Calu3 (cell line): ENCODE measurements around the gene SYN1. TPM values are rescaled to one million over a fixed set of nuclear protein-coding genes. Genes with fewer than 3 reads are reported as not detected.

Experiments used
- BruUV-seq: library from RNA; stranded (reverse); fragments of 400-500 nt; replicated peaks from 2 replicates; lab custom pipeline; 2021; lab: Mats Ljungman, UMichigan
- CTCF ChIA-PET: fragments of 300-600 bp; sonication (Branson Sonifier 250); formaldehyde crosslinking; loops from one replicate; lab custom pipeline; 2022; ENCODE audit warnings: antibody characterized with exemption; lab: Charles Lee
- DNase-seq: peaks from one replicate; pipeline ENCODE4 v3.0.0; 2022
- H3K27ac Mint-ChIP-seq: one replicate; pipeline ENCODE4 v1.8.0; 2022; ENCODE audit warnings: mixed read lengths; ENCODE audit not compliant: unreplicated experiment
- H3K27me3 Mint-ChIP-seq: one replicate; pipeline ENCODE4 v1.8.0; 2022; ENCODE audit warnings: mixed read lengths; ENCODE audit not compliant: unreplicated experiment
- H3K36me3 Mint-ChIP-seq: one replicate; pipeline ENCODE4 v1.8.0; 2022; ENCODE audit warnings: mild to moderate bottlenecking, moderate library complexity, mixed read lengths; ENCODE audit not compliant: insufficient read depth, unreplicated experiment
- H3K4me1 Mint-ChIP-seq: one replicate; pipeline ENCODE4 v1.8.0; 2022; ENCODE audit warnings: mild to moderate bottlenecking, low read depth, mixed read lengths; ENCODE audit not compliant: unreplicated experiment
- H3K4me3 Mint-ChIP-seq: one replicate; pipeline ENCODE4 v1.8.0; 2022; ENCODE audit warnings: mild to moderate bottlenecking, low read depth, moderate library complexity, mixed read lengths; ENCODE audit not compliant: unreplicated experiment
- H3K9me3 Mint-ChIP-seq: one replicate; pipeline ENCODE4 v1.8.0; 2022; ENCODE audit warnings: low read depth, mixed read lengths; ENCODE audit not compliant: unreplicated experiment
- CTCF ChIP-seq: fragments of 200-600 bp; IDR thresholded peaks from one replicate; pipeline ENCODE4 v1.8.0; 2022; ENCODE audit warnings: antibody characterized with exemption; ENCODE audit not compliant: unreplicated experiment
- intact Hi-C: fragments of 100-400 bp; cut with micrococcal nuclease; formaldehyde crosslinking; loops from one replicate; pipeline ENCODE4 v1.10.0; 2022; ENCODE audit not compliant: unreplicated experiment
- total RNA-seq: library from RNA; stranded (reverse); gene quantifications from 2 replicates; pipeline ENCODE4 v1.2.3, GENCODE V29; 2022

Gene SYN1
- total RNA-seq, 1 experiment from 2014 or later: 0.21 TPM

GRCh38 chrX:47633689-47634590 is 14.3 kb upstream of the SYN1 start:
- no peak for TF ChIP-seq CTCF
- BruUV-seq: no TSS peak
- Mint-ChIP-seq H3K9me3 (no peaks in the 10 kb centered on the region), H3K4me1 (peaks cover 7% of the 10 kb centered on the region), H3K27me3 (no peaks in the 10 kb centered on the region), H3K4me3 (no peak overlapping the region), H3K36me3 (peaks cover 5% of the 10 kb centered on the region), H3K27ac (no peak overlapping the region)
- CTCF ChIA-PET: no interaction called here
- DNase-seq: no peak
- intact Hi-C loops: no loop called here

GRCh38 chrX:47632666-47633065 is 13.0 kb upstream of the SYN1 start:
- no TSS peak for BruUV-seq
- Mint-ChIP-seq H3K27ac (no peak overlapping the region), H3K4me3 (no peak overlapping the region), H3K4me1 (peaks cover 7% of the 10 kb centered on the region), H3K9me3 (no peaks in the 10 kb centered on the region), H3K27me3 (no peaks in the 10 kb centered on the region), H3K36me3 (no peaks in the 10 kb centered on the region)
- DNase-seq: no peak
- CTCF ChIA-PET: no interaction called here
- intact Hi-C loops: no loop called here
- TF ChIP-seq CTCF: no peak

GRCh38 chrX:47631676-47632075 is 12.0 kb upstream of the SYN1 start:
- no peak overlapping the region for H3K4me3 Mint-ChIP-seq

More at GRCh38 chrX:47631676-47632075, 12.0 kb upstream of the SYN1 start:
- intact Hi-C loops: no loop called here
- Mint-ChIP-seq H3K36me3 (no peaks in the 10 kb centered on the region), H3K27me3 (no peaks in the 10 kb centered on the region), H3K4me1 (peaks cover 7% of the 10 kb centered on the region), H3K9me3 (no peaks in the 10 kb centered on the region), H3K27ac (no peak overlapping the region)
- no peak for TF ChIP-seq CTCF
- BruUV-seq: no TSS peak
- no peak for DNase-seq
- CTCF ChIA-PET: no interaction called here
